DMS 273 (cell line): Measurements from ENCODE around the gene GPR37L1.
"Not testable (repeated sequence)": the region's sequence is repeated elsewhere in the genome, so short reads cannot be mapped to it uniquely, and the experiment has no call there.

Source experiments
- DNase-seq: peaks from one replicate; lab custom pipeline; 2025; ENCODE audit not compliant: unreplicated experiment; lab: John Stamatoyannopoulos, UW

Gene GPR37L1

GRCh38 chr1:202167054-202167453, 44.3 kb downstream of the GPR37L1 start:
- DNase-seq = not testable (repeated sequence)

- DNase-seq = peak; percentile 97
Measured at GRCh38 chr1:202167708-202168415, 45.1 kb downstream of the GPR37L1 start.

DNA sequence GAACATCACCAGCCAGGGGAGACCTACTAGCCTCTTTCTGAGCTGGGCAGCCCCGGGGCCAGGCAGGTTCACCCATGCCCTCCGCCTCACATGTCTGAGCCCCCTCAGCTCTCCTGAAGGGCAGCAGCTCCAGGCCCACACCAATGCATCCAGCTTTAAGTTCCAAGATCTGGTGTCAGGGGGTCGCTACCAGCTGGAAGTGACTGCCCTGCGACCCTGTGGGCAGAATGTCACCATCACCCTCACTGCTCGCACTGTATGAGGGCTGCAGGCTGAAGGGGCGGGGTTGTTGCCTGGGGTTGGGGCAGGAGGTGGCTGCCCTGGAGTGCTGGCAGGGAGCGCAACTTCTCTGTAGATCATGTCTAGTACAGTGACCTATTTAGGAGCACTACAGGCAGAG, 46.1 kb downstream of the GPR37L1 start:
- DNase-seq = no peak

DNA sequence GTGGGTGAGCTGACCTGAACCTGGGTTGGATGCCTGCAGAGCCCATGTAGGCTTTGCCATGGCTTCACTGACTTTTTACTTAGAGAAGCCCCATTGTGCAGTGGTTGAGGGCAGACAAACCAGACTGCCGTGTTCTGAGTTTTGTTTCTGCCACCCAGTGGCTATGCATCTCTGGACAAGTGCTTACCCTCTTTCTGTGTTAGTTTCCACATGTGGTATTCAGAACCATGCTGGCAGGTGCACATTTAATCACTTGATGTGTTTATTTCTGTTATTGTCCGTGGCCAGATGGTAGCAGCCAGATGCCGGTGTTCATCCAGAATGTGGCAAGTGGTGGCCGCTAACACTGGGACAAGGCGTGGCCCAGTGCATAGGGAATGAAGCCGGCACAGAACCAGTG, 48.0 kb downstream of the GPR37L1 start:
- DNase-seq = peak; percentile 94

DNA sequence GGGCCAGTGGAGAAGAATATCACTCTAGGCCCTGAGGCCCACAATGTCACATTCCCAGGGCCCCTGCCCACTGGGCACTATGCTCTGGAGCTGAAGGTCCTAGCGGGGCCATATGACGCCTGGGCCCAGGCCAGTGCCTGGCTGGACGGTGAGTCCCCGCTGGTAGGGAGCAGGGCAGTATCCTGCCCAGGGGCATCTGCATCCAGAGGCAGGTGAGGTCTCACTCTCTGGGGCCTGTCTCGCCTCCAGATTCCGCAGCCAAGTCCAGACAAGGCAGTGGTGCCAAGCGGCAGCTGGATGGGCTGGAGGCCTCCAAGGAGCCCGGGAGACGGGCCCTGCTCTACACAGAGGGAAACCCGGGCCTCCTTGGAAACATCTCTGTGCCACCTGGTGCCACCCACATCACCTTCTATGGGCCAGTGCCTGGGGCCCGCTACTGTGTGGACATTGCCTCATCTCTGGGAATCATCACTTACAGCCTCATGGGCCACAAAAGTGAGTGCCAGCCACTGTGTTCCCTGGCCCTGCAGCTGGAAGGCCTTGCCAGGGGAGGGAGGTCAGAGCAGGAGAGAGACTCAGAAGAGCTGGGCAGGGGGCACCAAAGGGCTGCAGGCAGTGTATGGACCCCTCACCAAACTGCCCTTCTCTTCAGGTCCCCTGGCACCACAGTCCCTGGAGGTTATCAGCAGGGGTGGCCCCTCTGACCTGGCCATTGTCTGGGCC, 48.7 kb downstream of the GPR37L1 start:
- peak; percentile 66 for DNase-seq

GRCh38 chr1:202172015-202172355, 49.3 kb downstream of the GPR37L1 start:
- DNase-seq = peak; percentile 67

- DNase-seq = no peak
Measured at GRCh38 chr1:202173993-202174392, 51.3 kb downstream of the GPR37L1 start.

GRCh38 chr1:202176949-202177927, 54.5 kb downstream of the GPR37L1 start:
- no peak for DNase-seq

- no peak for DNase-seq
Measured at GRCh38 chr1:202179828-202180750, 57.4 kb downstream of the GPR37L1 start.

- not testable (repeated sequence) for DNase-seq
Measured at GRCh38 chr1:202180751-202181139, 58.0 kb downstream of the GPR37L1 start.

DNA sequence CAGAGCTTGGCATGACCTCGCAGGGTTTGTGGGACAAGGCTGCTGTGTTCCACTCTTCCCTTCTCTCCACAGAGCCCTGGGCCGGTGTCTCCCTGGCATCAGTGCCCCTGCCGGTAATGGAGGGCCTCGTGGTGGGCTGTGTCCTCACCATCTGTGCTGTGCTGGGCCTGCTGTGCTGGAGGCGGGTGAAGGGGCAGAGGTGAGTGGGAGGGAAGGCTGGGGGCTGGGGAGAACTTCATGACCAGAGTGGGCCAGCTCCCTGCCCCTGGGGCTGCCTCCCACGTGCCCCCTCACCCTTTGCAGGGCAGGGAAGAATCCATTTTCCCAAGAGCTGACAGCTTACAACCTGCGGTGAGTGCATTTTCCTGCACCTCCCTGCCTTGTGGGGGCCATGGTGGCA, 58.9 kb downstream of the GPR37L1 start:
- DNase-seq = peak; percentile 44

DNA sequence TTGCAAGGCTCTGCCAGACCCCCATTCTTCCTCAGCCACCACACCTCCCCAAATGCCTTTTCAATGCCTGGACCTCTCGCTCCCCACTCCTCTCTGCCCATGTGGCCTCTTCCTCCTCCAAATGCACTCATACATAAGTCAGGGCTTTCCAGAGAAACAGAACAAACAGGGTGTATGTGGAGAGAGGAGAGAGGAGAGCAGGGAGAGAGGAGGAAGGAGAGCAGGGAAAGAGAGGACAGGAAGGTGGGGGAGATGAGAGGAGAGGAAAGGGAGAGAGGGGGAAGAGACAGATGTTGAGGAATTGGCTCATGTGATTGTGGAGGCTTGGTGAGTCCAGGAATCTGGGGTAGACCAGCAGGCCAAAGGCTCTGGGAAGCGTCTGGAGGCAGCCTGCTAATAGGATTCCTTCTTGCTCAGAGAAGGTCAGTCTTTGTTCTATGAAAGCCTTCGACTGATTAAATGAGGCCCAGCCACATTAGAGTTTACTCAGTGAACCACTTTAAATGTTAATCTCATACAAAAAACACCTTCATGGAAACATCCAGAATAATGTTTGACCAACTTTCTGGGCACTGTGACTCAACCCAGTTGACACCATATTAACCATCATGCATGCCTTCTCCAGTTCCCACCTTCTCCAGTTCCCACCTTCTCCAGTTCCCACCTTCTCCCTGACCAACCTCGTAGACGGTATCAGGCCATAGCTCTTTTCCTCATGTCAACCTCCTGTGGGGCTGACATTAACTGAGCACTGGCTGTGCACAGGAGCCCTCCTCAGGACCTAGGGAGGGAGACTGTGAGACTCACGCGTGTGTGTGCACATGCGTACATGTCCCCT, 59.5 kb downstream of the GPR37L1 start:
- DNase-seq = peak; percentile 50
